HepG2 (cell line): ENCODE results near the gene TRAP1. TPM values are rescaled to one million over a fixed set of nuclear protein-coding genes. Genes with fewer than 3 reads are reported as not detected.

Source experiments
- ATAC-seq: fragments of 200-7000 bp; cut with Tn5 transposase; 3 replicates; pipeline ENCODE4 v1.9.1; 2020; ENCODE audit warnings: mild to moderate bottlenecking, moderate library complexity
- BruUV-seq: library from RNA; stranded (reverse); fragments of 400-500 nt; replicated peaks from 2 replicates; lab custom pipeline; 2021; lab: Mats Ljungman, UMichigan
- CTCF ChIA-PET: fragments of 300-600 bp; formaldehyde crosslinking; extraction: SDS; loops from one replicate; lab custom pipeline; 2021; ENCODE audit warnings: low total read pairs, inconsistent platforms, low intra/inter-chr PET ratio; lab: Yijun Ruan, JAX
- POLR2A ChIA-PET: fragments of 350-600 bp; sonication (Branson Sonifier 250); formaldehyde crosslinking; loops from one replicate; lab custom pipeline; 2020; ENCODE audit warnings: antibody characterized with exemption, inconsistent platforms; lab: Yijun Ruan, JAX
- DNase-seq: peaks from one replicate; pipeline ENCODE4 v3.0.0-alpha.2; 2015; ENCODE audit warnings: low spot score
- FAIRE-seq: peaks from 3 replicates; lab custom pipeline; 2011; peaks lifted over from hg19 to GRCh38; lab: Jason Lieb, UNC
- H2AFZ ChIP-seq: one replicate; pipeline ENCODE4 v1.6.1; 2011; ENCODE audit warnings: low read length, inconsistent platforms
- H3K27ac ChIP-seq: fragments of 300-600 bp; 3 replicates; pipeline ENCODE4 v1.8.0; 2011; ENCODE audit warnings: mixed run types, mild to moderate bottlenecking, mixed read lengths, low read length, inconsistent platforms; ENCODE audit not compliant: insufficient read depth; ENCODE audit errors: extremely low read length
- H3K27me3 ChIP-seq, 2 experiments: fragments of 200-600 bp in 1 of 2; 2 replicates in 1 of 2; 3 replicates in 1 of 2; pipeline versions ENCODE4 v1.6.0 to v1.8.0; 2011; ENCODE audit warnings: low read length in 2 of 2, mild to moderate bottlenecking in 2 of 2, moderate library complexity in 2 of 2, inconsistent platforms in 1 of 2; ENCODE audit not compliant: insufficient read depth in 2 of 2, control insufficient read depth in 1 of 2
- H3K36me3 ChIP-seq, 2 experiments: fragments of 200-600 bp in 1 of 2; replicated peaks in 1 of 2; 2 replicates in 1 of 2; 3 replicates in 1 of 2; pipeline versions ENCODE4 v1.5.1 to v1.8.0; 2011; ENCODE audit warnings: low read length in 2 of 2, inconsistent platforms in 1 of 2; ENCODE audit not compliant: insufficient read depth in 2 of 2, control insufficient read depth in 1 of 2
- H3K4me1 ChIP-seq: 2 replicates; pipeline ENCODE4 v1.5.1; 2012; ENCODE audit warnings: low read length, inconsistent platforms; ENCODE audit not compliant: insufficient read depth
- H3K4me2 ChIP-seq: 2 replicates; pipeline ENCODE4 v1.6.0; 2011; ENCODE audit warnings: low read depth, low read length, inconsistent platforms
- H3K4me3 ChIP-seq, 3 experiments: fragments of 200-600 bp in 1 of 3; sonication (generic), shearing (Covaris generic) in 1 of 3; replicated peaks in 1 of 3; 2 replicates each; pipeline ENCODE4 v1.5.1; 2011 to 2016; ENCODE audit warnings: low read length in 3 of 3, inconsistent platforms in 2 of 3, low read depth in 2 of 3, mild to moderate bottlenecking in 2 of 3, control low read depth in 1 of 3, mixed read lengths in 1 of 3; ENCODE audit not compliant: insufficient read depth in 1 of 3
- H3K79me2 ChIP-seq: one replicate; pipeline ENCODE4 v1.6.1; 2011; ENCODE audit warnings: low read length, inconsistent platforms; ENCODE audit not compliant: insufficient read depth
- H3K9ac ChIP-seq: 2 replicates; pipeline ENCODE4 v1.6.0; 2011; ENCODE audit warnings: mild to moderate bottlenecking, low read depth, low read length, inconsistent platforms; ENCODE audit not compliant: insufficient read depth
- H3K9me3 ChIP-seq: 2 replicates; pipeline ENCODE4 v1.5.1; 2012; ENCODE audit warnings: mild to moderate bottlenecking, low read length
- H4K20me1 ChIP-seq: 2 replicates; pipeline ENCODE4 v1.6.0; 2011; ENCODE audit warnings: inconsistent platforms, mild to moderate bottlenecking, low read length, moderate library complexity; ENCODE audit not compliant: insufficient read depth
- ETV5 ChIP-seq: IDR thresholded peaks from 2 replicates; pipeline ENCODE4 v1.6.1; 2018; ENCODE audit warnings: missing biosample characterization, missing genetic modification reagents, inconsistent platforms, borderline replicate concordance
- PAWR ChIP-seq: sonication (generic); formaldehyde crosslinking; IDR thresholded peaks from 2 replicates; pipeline ENCODE4 v1.4.0; 2020; ENCODE audit warnings: missing genetic modification reagents, mild to moderate bottlenecking, borderline replicate concordance
- SRSF4 ChIP-seq: fragments of 200-400 bp; formaldehyde crosslinking; IDR thresholded peaks from one replicate; pipeline ENCODE4 v1.6.1; 2018; ENCODE audit warnings: mild to moderate bottlenecking, low read depth, low read length, moderate library complexity; ENCODE audit not compliant: poor library complexity, severe bottlenecking
- ZNF562 ChIP-seq: sonication (generic); formaldehyde crosslinking; IDR thresholded peaks from 2 replicates; pipeline ENCODE4 v1.8.0; 2022; ENCODE audit warnings: missing genetic modification reagents, borderline replicate concordance
- ZNF781 ChIP-seq: sonication (generic); formaldehyde crosslinking; IDR thresholded peaks from 2 replicates; pipeline ENCODE4 v1.5.1; 2020; ENCODE audit warnings: borderline replicate concordance, mild to moderate bottlenecking, missing genetic modification reagents; ENCODE audit errors: not compliant biosample characterization
- WGBS: methylation state at CpG from one replicate; pipeline ENCODE4 v1.1.6; 2017; ENCODE audit warnings: low lambda C conversion rate; 5-methylcytosine and 5-hydroxymethylcytosine counted together
- in situ Hi-C: cut with HindIII; loops from 2 replicates; pipeline ENCODE4 v1.10.0; 2017; ENCODE audit warnings: low pct_unique_long_range_greater_than_20kb; ENCODE audit not compliant: extremely low pct_ligation_motif_present
- intact Hi-C: fragments of 100-400 bp; cut with micrococcal nuclease; formaldehyde crosslinking; loops from one replicate; pipeline ENCODE4 v1.10.0; 2022; ENCODE audit not compliant: unreplicated experiment
- polyA plus RNA-seq, 8 experiments: library from polyadenylated mRNA; depleted of rRNA in 3 of 8; stranded (reverse) in 7 of 8; unstranded in 1 of 8; fragments of >200 nt; fragmentation: Illumina TruSeq in 4 of 8; extraction: Trizol in 4 of 8; gene quantifications; 2 replicates each; pipeline versions ENCODE4 v1.2.1 to v1.2.3, GENCODE V29; 2011 to 2016; ENCODE audit warnings: low read depth in 4 of 8, missing spikeins in 1 of 8, mixed read lengths in 1 of 8; ENCODE audit not compliant: insufficient read depth in 1 of 8
- total RNA-seq, 5 experiments: library from RNA; depleted of rRNA; stranded (reverse); fragments of >200 nt; fragmentation: Illumina TruSeq; extraction: Trizol; gene quantifications; 2 replicates each; pipeline ENCODE4 v1.2.3, GENCODE V29; 2016; ENCODE audit warnings: low read depth in 1 of 5
- TF ChIP-seq, protein P1 (sequence below): sonication (generic); formaldehyde crosslinking; IDR thresholded peaks from 2 replicates; pipeline ENCODE4 v1.4.0; 2020; ENCODE audit warnings: low read depth, mild to moderate bottlenecking, missing genetic modification reagents

Gene TRAP1
- total and polyA plus RNA-seq, 2 of the 13 experiments (the other 11 are each of a cell fraction or from before 2014, with no cell fraction given) = 127 to 240 TPM

DNA sequence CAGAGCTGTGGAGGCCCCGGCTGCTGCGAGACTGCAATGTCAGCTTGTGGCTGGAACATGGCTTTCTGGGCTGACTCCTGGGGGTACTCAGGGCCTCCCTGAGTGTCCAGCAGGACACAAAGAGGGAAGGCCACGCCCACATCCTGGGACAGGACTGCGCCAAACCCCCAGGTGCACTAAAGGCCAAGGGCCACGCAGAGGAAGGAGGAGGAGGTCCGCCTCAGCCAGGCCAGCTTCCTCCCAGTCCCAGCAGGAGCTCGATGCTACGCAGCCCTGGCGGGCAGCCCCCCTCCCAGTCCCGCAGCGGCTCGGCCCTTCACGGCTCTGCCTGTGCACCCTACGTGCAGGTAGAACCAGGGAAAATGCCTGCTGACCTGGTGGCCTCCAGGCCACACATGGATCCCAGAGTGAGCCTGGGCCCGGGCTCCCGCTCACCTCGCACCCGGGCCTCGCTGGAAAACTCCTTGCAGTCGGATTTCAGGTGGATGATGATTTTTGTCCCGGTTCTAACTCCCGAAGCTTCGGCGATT, 41.7 kb downstream of the TRAP1 start:
- Histone ChIP-seq H3K4me1 (no peaks in the 10 kb centered on the region), H3K9me3 (no peaks in the 10 kb centered on the region), H3K36me3 (peaks cover 43 to 87% of the 10 kb centered on the region in 2 experiments), H4K20me1 (no peaks in the 10 kb centered on the region), H3K4me3 (no peak overlapping the region), H3K4me2 (no peak overlapping the region), H3K27ac (no peak overlapping the region), H3K9ac (no peak overlapping the region), H2AFZ (no peak overlapping the region), H3K79me2 (no peaks in the 10 kb centered on the region), H3K27me3 (no peaks in the 10 kb centered on the region)
- CTCF ChIA-PET = no interaction called here
- ATAC-seq = no peak
- WGBS = 100% methylated on average over 9 of the region's 24 CpGs
- FAIRE-seq = no peak
- no TSS peak for BruUV-seq
- POLR2A ChIA-PET = no interaction called here
- in situ Hi-C loops (no loop called here), intact Hi-C loops (no loop called here)
- no peak for TF ChIP-seq SRSF4
- TF ChIP-seq, protein P1, sequence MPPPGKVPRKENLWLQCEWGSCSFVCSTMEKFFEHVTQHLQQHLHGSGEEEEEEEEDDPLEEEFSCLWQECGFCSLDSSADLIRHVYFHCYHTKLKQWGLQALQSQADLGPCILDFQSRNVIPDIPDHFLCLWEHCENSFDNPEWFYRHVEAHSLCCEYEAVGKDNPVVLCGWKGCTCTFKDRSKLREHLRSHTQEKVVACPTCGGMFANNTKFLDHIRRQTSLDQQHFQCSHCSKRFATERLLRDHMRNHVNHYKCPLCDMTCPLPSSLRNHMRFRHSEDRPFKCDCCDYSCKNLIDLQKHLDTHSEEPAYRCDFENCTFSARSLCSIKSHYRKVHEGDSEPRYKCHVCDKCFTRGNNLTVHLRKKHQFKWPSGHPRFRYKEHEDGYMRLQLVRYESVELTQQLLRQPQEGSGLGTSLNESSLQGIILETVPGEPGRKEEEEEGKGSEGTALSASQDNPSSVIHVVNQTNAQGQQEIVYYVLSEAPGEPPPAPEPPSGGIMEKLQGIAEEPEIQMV (CRISPR knock-in tag) = no peak
- no peak for TF ChIP-seq ZNF562 (CRISPR knock-in tag)
- TF ChIP-seq PAWR (CRISPR knock-in tag) = no peak
- TF ChIP-seq ZNF781 = no peak
- TF ChIP-seq ETV5 (CRISPR knock-in tag) = no peak
- DNase-seq = no peak
